Activated CD4-positive, alpha-beta T cell treated with anti-CD3 and anti-CD28 coated beads, Interleukin-2, Interleukin-4, amounts not matched to agents 100 ng/mL and 50 ng/mL, durations not matched to agents 16 hours and 8 hours (primary cell): ENCODE results near the gene TIMP3.

Source experiments
- DNase-seq: peaks from one replicate; pipeline ENCODE4 v3.0.0-alpha.2; 2020; ENCODE audit warnings: low spot score

TIMP3 gene

DNA sequence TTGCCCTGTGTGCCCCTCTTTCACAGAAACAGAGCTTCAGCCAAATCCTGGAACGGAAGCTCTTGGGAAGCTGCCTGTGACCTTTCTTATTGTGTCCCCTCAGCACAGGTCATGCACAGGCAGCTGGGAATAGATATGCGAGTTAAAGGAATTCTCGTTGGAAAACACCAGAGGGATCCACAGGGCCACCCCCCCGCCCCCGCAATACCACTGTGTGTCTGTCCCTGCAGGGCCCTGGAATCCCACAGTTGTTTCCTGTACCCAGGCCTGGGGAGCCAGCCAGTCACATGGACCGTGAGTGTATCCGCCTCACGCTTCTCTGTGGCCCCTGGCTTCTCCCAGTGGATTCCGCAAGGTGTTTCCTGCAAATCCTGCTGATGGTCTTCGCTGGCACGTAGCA is 29.0 kb downstream of the TIMP3 start:
- DNase-seq: no peak

DNA sequence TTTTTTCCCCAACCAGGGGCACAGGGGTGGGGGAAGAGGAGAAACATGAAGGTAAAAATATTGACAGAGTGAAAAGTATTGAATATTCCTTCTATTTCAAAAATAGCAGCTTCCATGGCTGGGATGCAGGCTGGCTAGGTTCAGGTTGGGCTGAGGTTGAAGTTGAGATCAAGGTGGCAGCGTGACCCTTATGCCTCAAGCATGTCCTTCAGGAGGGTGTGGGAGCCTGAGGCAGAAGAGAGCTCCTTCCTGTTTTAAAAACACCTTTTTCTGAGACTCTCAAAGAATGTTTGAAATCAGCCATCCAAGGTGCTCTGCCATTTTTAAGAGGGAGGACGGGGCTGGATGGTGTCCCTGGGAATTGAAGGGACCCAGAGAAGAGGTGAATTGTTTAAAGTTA is 29.5 kb downstream of the TIMP3 start:
- no peak for DNase-seq

GRCh38 chr22:32831584-32831983 is 30.1 kb downstream of the TIMP3 start:
- no peak for DNase-seq

- DNase-seq: no peak
Measured at GRCh38 chr22:32832174-32832573, 30.7 kb downstream of the TIMP3 start.

- DNase-seq: peak; percentile 15
Measured at GRCh38 chr22:32836280-32837123, 35.0 kb downstream of the TIMP3 start.

DNA sequence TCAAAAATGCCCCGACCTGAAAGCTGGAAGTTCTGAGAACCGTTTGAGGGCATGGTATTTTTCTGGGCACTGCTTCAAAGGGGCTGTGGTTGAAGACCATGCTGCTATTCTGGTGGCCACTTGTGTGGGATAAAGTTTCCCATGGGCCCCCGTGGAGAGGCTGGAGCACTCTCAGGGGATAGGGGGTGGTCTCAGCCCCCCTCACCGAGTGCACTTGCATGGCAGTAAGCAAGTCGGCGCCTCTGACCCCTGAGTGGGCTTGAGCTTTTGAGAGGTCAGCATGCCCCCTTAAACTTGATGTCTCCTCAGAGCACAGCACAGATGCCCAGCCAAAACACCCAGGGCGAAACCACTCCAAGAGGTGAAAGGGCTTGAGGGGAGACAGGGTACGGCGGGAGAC is 35.6 kb downstream of the TIMP3 start:
- DNase-seq: no peak

DNA sequence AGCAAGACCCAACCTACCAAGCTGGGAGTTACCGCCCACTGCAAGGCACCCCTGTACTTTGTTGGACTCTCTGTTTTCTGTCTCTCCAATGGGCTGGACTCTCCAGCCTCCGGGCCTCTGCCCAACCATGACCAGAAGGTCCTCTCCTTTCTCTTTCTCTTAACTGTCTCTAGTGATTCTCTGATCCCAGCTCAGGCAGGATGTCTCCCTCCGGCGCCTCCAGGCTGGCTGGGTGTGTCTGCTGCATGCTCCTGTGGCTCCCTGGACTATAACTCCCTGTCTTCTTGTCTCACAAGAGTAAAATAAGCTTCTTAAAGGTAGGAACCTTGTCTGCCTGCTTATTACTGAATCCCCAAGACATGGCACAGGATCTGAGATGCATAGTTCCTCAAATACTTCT is 36.3 kb downstream of the TIMP3 start:
- no peak for DNase-seq

GRCh38 chr22:32839831-32840584 is 38.5 kb downstream of the TIMP3 start:
- DNase-seq: no peak

GRCh38 chr22:32841175-32841574 is 39.7 kb downstream of the TIMP3 start:
- no peak for DNase-seq

DNA sequence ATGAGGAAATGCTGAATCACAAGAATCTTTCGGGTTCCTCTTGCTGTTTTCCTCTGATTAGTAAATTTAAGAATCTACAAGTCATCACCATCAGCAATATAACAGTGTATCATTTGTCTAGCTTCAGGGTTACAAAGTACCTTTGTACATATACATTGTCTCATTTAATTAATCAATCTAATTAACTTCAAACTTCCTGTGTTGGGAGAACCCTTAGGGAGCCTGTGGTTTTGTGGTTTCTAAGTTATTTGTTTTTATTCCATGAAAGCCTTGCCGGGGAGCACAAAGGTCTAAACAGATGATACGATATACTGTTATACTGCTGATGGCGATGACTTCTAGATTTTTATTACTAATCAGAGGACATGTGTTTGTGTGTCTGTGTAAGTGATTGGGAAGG is 41.0 kb downstream of the TIMP3 start:
- no peak for DNase-seq

DNA sequence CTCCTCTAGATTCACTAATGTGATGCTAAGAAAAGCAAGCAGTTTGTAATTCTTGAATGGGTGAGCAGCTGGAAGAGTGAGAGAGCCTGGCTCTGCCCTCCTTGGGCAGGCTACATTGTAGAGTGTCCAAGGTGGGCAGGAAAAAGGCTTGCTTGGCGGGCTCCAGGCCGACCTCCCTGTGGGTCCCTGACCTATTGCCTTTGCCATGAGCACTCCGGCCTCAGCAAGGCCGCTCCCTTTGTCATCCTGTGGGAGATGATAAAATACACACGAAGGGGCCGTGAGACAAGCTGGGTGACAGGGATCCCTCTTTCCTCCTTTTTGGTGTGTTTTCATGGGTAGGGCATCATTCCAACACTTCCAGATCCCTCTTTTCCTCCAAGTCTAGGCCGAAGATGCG is 41.8 kb downstream of the TIMP3 start:
- no peak for DNase-seq

DNA sequence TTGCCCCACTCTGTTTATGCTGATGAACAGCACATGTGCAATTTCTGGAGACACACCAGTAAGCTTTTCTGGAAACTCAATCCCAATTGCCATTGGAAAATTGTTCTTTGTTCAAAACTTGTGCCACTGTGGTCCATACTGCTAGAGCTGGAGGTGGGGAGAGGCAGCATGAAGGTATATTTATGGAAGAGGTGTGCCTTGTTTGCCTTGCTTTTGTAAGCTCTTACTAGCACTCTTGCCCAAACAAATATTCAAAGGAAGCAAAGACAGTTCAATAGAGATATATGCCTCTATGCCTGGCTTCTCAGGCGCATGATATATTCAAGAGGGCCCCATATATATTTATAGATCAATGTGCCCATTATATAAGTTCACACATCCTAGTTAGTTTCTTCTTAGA is 42.7 kb downstream of the TIMP3 start:
- no peak for DNase-seq

GRCh38 chr22:32846780-32847491 is 45.4 kb downstream of the TIMP3 start:
- no peak for DNase-seq

DNA sequence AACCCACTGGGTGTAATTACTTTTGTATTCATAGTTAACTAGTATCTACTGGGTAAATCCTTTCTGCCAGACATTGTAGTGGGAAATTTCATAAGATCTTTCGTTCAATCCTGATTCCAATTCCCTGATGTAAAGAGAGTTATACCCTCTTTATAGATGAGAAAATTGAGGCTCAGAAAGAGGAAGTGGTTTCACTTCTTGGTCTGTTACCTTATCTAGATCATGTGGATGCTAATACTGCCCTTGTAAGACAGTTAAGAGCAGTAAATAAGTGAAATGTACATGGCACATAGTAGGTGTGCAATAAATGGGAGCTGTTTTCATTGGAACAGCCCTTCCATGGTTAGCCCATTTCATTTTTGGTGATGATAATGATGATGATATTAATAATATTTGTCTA is 46.7 kb downstream of the TIMP3 start:
- DNase-seq: no peak

- no peak for DNase-seq
Measured at GRCh38 chr22:32849501-32849900, 48.0 kb downstream of the TIMP3 start.

GRCh38 chr22:32850157-32850556 is 48.7 kb downstream of the TIMP3 start:
- no peak for DNase-seq

- DNase-seq: no peak
Measured at GRCh38 chr22:32850591-32851517, 49.3 kb downstream of the TIMP3 start.

- DNase-seq: no peak
Measured at GRCh38 chr22:32852395-32853251, 51.1 kb downstream of the TIMP3 start.

DNA sequence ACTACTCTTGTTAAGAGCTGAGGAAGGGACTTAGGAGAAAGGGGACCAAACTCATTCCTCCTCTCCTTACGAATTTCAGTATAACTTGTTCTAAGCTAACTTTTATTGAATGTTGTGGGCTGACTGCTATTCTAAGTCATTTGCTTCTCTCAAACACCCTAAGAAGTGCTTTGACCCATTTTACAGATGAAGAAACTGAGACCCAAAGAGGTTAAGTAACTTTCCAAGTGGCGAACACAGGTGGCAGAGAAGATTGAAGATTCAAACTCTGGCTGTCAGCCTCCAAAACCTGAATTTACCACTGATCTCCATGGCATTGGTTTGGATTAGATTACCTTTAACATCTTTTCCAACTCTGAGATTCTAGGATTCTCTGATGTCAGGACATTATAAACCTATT is 52.2 kb downstream of the TIMP3 start:
- DNase-seq: no peak

DNA sequence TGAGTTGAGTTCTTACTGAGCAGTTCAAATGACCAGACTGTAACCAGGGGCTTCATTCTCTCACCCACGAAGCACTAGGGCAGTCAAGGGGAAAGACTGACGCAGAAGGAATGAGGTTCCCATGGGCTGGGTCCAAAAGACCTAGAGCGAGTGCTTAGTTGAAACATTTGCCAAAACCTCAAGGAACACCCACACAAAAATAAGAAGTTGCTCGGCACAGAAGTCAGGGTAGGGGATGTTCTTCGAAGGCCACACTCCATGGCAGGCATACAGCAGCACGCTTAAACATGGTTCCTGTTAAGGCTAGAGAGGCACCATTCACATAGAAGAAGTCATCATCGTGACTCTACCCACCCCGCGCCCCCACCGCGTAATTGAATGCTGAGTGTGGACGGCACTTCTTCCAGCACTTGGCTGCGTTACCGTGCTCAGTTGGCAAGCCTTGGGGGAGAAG is 52.9 kb downstream of the TIMP3 start:
- no peak for DNase-seq
